Measurements from ENCODE around the gene ZFAND3.

Gene ZFAND3

DNA sequence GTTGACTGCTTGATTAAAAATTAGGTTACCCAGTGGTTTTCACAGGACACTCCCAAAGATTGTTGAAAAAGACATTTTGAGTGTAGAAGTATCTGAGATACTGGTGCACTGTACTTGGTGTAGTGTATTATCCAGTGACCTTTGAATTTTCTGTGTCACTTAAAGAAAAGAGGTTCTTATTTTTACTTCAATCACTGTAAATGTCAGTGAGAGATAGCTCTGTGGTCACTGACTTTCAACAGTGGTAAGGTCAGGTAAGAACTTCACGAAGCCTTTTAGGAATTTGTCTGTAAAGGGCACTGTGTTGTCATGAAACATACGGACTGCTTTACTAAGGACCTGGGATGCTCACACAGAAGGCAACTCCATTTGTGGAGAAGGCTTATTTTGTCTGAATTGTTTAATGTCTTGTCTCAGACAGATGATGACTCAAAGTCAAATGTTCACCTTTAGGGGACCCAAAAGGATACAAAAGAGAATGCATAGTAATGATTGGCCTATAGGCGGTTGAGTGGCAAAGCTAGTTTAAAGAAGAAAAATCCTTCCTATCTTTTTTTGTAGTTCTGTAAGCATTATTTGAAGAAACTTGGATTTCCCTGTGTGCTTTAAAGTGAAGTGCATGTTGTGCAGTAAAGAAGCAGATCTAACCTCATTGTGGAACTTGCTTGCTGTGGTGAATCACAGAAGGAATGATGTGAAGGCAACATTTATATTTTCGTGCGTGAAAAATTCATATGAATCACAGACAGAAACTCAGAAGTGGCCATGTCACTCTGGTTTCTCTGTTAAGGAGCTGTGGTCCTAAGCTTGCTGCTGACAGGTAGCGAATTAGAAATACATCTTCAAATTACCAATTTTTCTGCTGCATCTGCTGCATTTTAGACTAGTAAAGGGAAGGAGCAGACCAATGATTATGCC, 47.3 kb downstream of the ZFAND3 start:
- DNase-seq (ENCODE audit: extremely low read depth, low read depth) = no peak
- TF ChIP-seq, protein P1, sequence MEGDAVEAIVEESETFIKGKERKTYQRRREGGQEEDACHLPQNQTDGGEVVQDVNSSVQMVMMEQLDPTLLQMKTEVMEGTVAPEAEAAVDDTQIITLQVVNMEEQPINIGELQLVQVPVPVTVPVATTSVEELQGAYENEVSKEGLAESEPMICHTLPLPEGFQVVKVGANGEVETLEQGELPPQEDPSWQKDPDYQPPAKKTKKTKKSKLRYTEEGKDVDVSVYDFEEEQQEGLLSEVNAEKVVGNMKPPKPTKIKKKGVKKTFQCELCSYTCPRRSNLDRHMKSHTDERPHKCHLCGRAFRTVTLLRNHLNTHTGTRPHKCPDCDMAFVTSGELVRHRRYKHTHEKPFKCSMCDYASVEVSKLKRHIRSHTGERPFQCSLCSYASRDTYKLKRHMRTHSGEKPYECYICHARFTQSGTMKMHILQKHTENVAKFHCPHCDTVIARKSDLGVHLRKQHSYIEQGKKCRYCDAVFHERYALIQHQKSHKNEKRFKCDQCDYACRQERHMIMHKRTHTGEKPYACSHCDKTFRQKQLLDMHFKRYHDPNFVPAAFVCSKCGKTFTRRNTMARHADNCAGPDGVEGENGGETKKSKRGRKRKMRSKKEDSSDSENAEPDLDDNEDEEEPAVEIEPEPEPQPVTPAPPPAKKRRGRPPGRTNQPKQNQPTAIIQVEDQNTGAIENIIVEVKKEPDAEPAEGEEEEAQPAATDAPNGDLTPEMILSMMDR (IDR thresholded peaks at IDR 0.05; ENCODE audit: low read depth, low read length, missing control alignments) = no peak
- H3K4me3 ChIP-seq (replicated peaks; ENCODE audit: low read depth, low read length) = no peak overlapping the region

DNA sequence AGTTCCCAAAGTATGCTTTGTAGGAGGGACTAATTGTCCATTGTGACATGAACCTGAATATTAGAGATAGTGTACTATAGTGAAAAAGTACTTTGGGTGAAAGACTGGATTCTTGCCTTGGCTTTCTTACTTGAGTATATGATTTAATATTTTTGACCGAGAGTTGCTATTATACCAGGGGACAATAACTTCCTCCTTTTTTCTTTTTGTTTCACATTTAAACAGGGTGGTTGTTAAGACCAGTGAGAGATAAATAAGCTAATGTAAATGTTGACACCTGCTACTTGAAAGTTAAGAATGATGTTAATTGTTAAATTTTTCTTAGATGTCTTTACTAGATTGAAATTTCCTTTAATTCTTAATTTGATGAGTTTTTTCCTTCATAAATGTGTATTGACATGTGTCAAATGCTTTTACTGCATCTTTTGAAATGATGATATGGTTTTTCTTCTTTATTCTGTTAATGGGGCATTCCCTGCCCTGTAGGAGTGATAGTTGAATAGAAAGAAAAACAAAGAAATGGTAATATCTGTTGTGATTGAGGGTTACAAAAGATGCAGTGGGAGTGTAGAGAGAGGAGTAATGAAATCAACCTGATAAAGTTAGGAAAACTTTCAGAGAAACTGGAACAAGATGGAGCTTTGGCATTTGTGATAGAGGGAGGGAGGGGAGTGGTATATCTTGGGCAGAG, 48.4 kb downstream of the ZFAND3 start:
- DNase-seq (ENCODE audit: extremely low read depth, low read depth) = no peak
- TF ChIP-seq, protein P1 (IDR thresholded peaks at IDR 0.05; ENCODE audit: low read depth, low read length, missing control alignments) = no peak

DNA sequence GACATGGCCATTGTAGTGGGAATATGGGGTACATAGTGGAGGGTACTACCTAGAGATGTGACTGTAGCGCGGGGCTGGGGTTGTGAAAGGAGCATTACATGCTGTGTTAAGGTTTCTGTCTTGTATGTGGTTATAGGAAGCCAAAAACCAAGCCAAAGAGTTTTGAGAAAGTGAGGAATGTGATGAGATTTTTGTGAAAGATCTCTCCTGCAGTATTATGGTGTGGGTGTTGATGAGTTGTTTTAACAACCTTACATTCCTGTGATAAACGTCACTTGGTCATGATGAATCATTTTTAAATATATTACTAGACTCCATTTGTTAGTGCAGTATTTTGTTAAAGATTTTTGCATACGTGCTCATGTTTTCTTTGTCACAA, 48.9 kb downstream of the ZFAND3 start:
- H3K4me3 ChIP-seq (replicated peaks; ENCODE audit: low read depth, low read length) = no peak overlapping the region
- DNase-seq (ENCODE audit: extremely low read depth, low read depth) = no peak
- TF ChIP-seq, protein P1 (IDR thresholded peaks at IDR 0.05; ENCODE audit: low read depth, low read length, missing control alignments) = no peak

More for the DNA sequence above, 48.4 kb downstream of the ZFAND3 start:
- H3K4me3 ChIP-seq (replicated peaks; ENCODE audit: low read depth, low read length) = no peak overlapping the region

DNA sequence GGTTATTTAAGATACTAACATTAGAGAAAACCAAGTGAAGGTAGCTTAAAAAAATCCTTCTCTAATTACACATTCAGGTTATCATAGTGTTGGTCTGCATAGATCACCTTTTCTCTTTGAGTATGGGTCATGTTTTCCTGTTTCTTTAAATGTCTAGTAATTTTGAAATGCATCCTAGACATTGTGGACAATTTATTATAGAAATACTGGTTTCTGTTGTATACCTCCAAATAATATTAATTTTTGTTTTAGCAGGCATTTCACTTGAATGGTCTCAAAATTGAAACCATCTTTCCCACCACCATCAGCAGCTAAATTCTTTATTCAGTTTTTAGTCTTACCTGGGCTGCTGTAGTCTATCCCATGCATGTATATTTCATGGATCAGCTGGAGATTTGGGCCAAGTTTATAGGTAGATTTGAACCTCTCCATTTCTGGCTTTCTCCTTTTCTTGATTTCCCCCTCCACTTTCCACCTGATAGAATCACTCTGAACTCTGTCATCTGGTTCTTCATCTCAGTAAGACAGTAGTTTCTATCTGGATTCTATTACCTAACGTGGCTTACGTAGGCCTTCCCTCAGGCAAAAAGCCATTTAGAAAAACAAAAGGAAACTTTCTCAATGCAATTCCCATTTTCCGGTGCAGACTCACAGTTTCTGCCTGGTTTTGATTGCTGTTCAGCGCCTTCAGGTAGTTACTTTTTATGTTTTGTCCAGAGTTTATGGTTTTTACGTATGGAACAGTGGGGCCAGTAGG, 52.3 kb downstream of the ZFAND3 start:
- DNase-seq (ENCODE audit: extremely low read depth, low read depth) = no peak
- H3K4me3 ChIP-seq (replicated peaks; ENCODE audit: low read depth, low read length) = no peak overlapping the region
- TF ChIP-seq, protein P1 (IDR thresholded peaks at IDR 0.05; ENCODE audit: low read depth, low read length, missing control alignments) = no peak

DNA sequence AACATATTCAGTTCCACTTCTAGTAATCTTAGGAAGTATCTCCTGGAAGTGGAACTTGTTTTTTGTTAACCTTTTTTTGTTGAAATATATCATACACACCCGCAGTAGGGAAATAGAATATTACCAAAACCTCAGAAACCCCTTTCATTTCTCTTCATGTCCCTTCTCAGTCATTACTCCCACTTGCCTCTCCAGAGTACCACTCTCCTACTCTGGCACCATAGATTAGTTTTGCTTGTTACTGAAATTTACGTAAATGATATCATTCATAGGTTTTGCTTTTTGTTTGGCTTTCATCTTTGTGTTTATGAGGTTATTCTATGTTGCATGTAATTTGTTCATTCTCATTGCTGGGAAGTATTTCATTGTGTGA, 52.8 kb downstream of the ZFAND3 start:
- no peak for DNase-seq (ENCODE audit: extremely low read depth, low read depth)
- TF ChIP-seq, protein P1 (IDR thresholded peaks at IDR 0.05; ENCODE audit: low read depth, low read length, missing control alignments) = no peak
- no peak overlapping the region for H3K4me3 ChIP-seq (replicated peaks; ENCODE audit: low read depth, low read length)

DNA sequence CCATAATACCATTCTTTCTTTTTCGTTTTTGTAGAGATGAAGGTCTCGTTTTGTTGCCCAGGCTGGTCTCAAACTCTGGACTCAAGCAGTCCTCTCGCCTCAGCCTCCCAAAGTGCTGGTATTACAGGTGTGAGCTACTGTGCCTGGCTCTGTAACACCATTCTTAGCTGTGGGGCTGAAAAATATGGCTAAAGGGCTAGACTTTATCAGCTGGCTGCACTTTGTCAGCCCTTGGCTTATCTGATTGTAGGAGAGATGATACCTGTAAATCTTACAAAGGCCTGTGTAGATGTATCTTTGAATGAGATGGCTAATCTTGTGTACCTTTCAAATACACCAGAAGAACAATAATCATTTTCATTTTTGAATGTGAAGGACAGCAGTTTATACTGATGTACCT, 55.2 kb downstream of the ZFAND3 start:
- H3K4me3 ChIP-seq (replicated peaks; ENCODE audit: low read depth, low read length) = no peak overlapping the region
- DNase-seq (ENCODE audit: extremely low read depth, low read depth) = no peak
- TF ChIP-seq, protein P1 (IDR thresholded peaks at IDR 0.05; ENCODE audit: low read depth, low read length, missing control alignments) = no peak

Measured in HFF-Myc (cell line).